HepG2 (cell line): Measurements from ENCODE around the gene MSH3. TPM values are rescaled to one million over a fixed set of nuclear protein-coding genes. Genes with fewer than 3 reads are reported as not detected.

Source experiments
- ARID5B ChIP-seq: IDR thresholded peaks from 2 replicates; pipeline ENCODE4 v1.4.0; 2020; ENCODE audit warnings: mild to moderate bottlenecking, missing genetic modification reagents
- CAMTA2 ChIP-seq: sonication (generic); formaldehyde crosslinking; IDR thresholded peaks from 2 replicates; pipeline ENCODE4 v1.4.0; 2020; ENCODE audit warnings: mild to moderate bottlenecking, missing genetic modification reagents, borderline replicate concordance
- HNF4A ChIP-seq: sonication (generic); formaldehyde crosslinking; IDR thresholded peaks from 2 replicates; pipeline ENCODE4 v1.4.0; 2020; ENCODE audit warnings: missing genetic modification reagents
- HNF4G ChIP-seq, 2 experiments: sonication (generic) in 1 of 2; formaldehyde crosslinking in 1 of 2; IDR thresholded peaks; 2 replicates each; pipeline versions ENCODE4 v1.4.0 to v1.6.1; 2011 to 2020; ENCODE audit warnings: borderline replicate concordance in 2 of 2, low read depth in 2 of 2, mild to moderate bottlenecking in 2 of 2, low read length in 1 of 2, missing genetic modification reagents in 1 of 2, moderate library complexity in 1 of 2
- HOXA5 ChIP-seq: sonication (generic); formaldehyde crosslinking; IDR thresholded peaks from 2 replicates; pipeline ENCODE4 v1.4.0; 2020; ENCODE audit warnings: missing genetic modification reagents
- KAT8 ChIP-seq: IDR thresholded peaks from 2 replicates; pipeline ENCODE4 v1.6.1; 2016; ENCODE audit warnings: missing genetic modification reagents, missing compliant biosample characterization
- MAX ChIP-seq: IDR thresholded peaks from 2 replicates; pipeline ENCODE4 v1.6.1; 2012; ENCODE audit warnings: inconsistent platforms
- NPAS2 ChIP-seq: sonication (generic); formaldehyde crosslinking; IDR thresholded peaks from 2 replicates; pipeline ENCODE4 v1.8.0; 2022; ENCODE audit warnings: mild to moderate bottlenecking, missing genetic modification reagents, borderline replicate concordance
- PAWR ChIP-seq: sonication (generic); formaldehyde crosslinking; IDR thresholded peaks from 2 replicates; pipeline ENCODE4 v1.4.0; 2020; ENCODE audit warnings: missing genetic modification reagents, mild to moderate bottlenecking, borderline replicate concordance
- PHF20 ChIP-seq: sonication (generic); formaldehyde crosslinking; IDR thresholded peaks from 2 replicates; pipeline ENCODE4 v1.5.0; 2020; ENCODE audit warnings: mild to moderate bottlenecking, missing genetic modification reagents
- POLR2G ChIP-seq: fragments of 200-400 bp; formaldehyde crosslinking; IDR thresholded peaks from 2 replicates; pipeline ENCODE4 v1.6.1; 2018; ENCODE audit warnings: mild to moderate bottlenecking, low read depth, low read length, moderate library complexity
- RCOR2 ChIP-seq: IDR thresholded peaks from 2 replicates; pipeline ENCODE4 v1.6.1; 2016; ENCODE audit warnings: missing biosample characterization, missing genetic modification reagents
- REXO4 ChIP-seq: sonication (generic); formaldehyde crosslinking; IDR thresholded peaks from 2 replicates; pipeline ENCODE4 v1.8.0; 2022; ENCODE audit warnings: missing genetic modification reagents, mild to moderate bottlenecking, borderline replicate concordance
- ZBTB4 ChIP-seq: sonication (generic); formaldehyde crosslinking; IDR thresholded peaks from 2 replicates; pipeline ENCODE4 v1.4.0; 2020; ENCODE audit warnings: missing genetic modification reagents, mild to moderate bottlenecking, borderline replicate concordance
- ZMYM4 ChIP-seq: sonication (generic); formaldehyde crosslinking; IDR thresholded peaks from 2 replicates; pipeline ENCODE4 v1.8.1; 2023; ENCODE audit warnings: mild to moderate bottlenecking, missing genetic modification reagents
- ZNF264 ChIP-seq: sonication (generic); formaldehyde crosslinking; IDR thresholded peaks from 2 replicates; pipeline ENCODE4 v1.4.0; 2020; ENCODE audit warnings: missing genetic modification reagents
- ZNF274 ChIP-seq: sonication (generic); formaldehyde crosslinking; IDR thresholded peaks from 2 replicates; pipeline ENCODE4 v1.5.1; 2020; ENCODE audit warnings: mild to moderate bottlenecking, missing genetic modification reagents
- ZNF30 ChIP-seq: sonication (generic); formaldehyde crosslinking; IDR thresholded peaks from 2 replicates; pipeline ENCODE4 v1.5.0; 2020; ENCODE audit warnings: mild to moderate bottlenecking, missing genetic modification reagents
- ZNF331 ChIP-seq: sonication (generic); formaldehyde crosslinking; IDR thresholded peaks from 2 replicates; pipeline ENCODE4 v1.4.0; 2020; ENCODE audit warnings: missing genetic modification reagents
- ZNF337 ChIP-seq: sonication (generic); formaldehyde crosslinking; IDR thresholded peaks from 2 replicates; pipeline ENCODE4 v1.5.1; 2020; ENCODE audit warnings: missing genetic modification reagents, low read depth, mild to moderate bottlenecking, borderline replicate concordance
- ZNF414 ChIP-seq: sonication (generic); formaldehyde crosslinking; IDR thresholded peaks from 2 replicates; pipeline ENCODE4 v1.5.0; 2020; ENCODE audit warnings: missing genetic modification reagents
- ZNF724P ChIP-seq: sonication (generic); formaldehyde crosslinking; IDR thresholded peaks from 2 replicates; pipeline ENCODE4 v1.8.0; 2022; ENCODE audit warnings: missing genetic modification reagents, borderline replicate concordance
- ZNF850 ChIP-seq: sonication (generic); formaldehyde crosslinking; conservative IDR thresholded peaks from 2 replicates; pipeline ENCODE4 v1.9.0; 2021; ENCODE audit warnings: mild to moderate bottlenecking, missing genetic modification reagents
- polyA plus RNA-seq, 8 experiments: library from polyadenylated mRNA; depleted of rRNA in 3 of 8; stranded (reverse) in 7 of 8; unstranded in 1 of 8; fragments of >200 nt; fragmentation: Illumina TruSeq in 4 of 8; extraction: Trizol in 4 of 8; gene quantifications; 2 replicates each; pipeline versions ENCODE4 v1.2.1 to v1.2.3, GENCODE V29; 2011 to 2016; ENCODE audit warnings: low read depth in 4 of 8, missing spikeins in 1 of 8, mixed read lengths in 1 of 8; ENCODE audit not compliant: insufficient read depth in 1 of 8
- total RNA-seq, 5 experiments: library from RNA; depleted of rRNA; stranded (reverse); fragments of >200 nt; fragmentation: Illumina TruSeq; extraction: Trizol; gene quantifications; 2 replicates each; pipeline ENCODE4 v1.2.3, GENCODE V29; 2016; ENCODE audit warnings: low read depth in 1 of 5

The MSH3 gene
- total and polyA plus RNA-seq, 2 of the 13 experiments (the other 11 are each of a cell fraction or from before 2014, with no cell fraction given), result 4.0 to 16.4 TPM

GRCh38 chr5:80607832-80608231, 46.6 kb upstream of the MSH3 start (continued):
- no peak for TF ChIP-seq ZNF337 (CRISPR knock-in tag)
- 0 out of 2 replicates have a peak, but pooled peaks have one; percentile 23 for TF ChIP-seq PHF20 (CRISPR knock-in tag)
- TF ChIP-seq ZNF724P (CRISPR knock-in tag), result no peak
- peak; percentile 36; the same call in 1 of the 2 replicates for TF ChIP-seq RCOR2 (CRISPR knock-in tag)
- peak; percentile 15; the same call in 1 of the 2 replicates for TF ChIP-seq HNF4G (IDR thresholded peaks at IDR 0.05; ENCODE audit: borderline replicate concordance, low read depth, low read length)
- peak; percentile 58; the same call in 1 of the 2 replicates for TF ChIP-seq HNF4G (CRISPR knock-in tag; IDR thresholded peaks at IDR 0.05; ENCODE audit: borderline replicate concordance, low read depth)
- no peak for TF ChIP-seq POLR2G
- 0 out of 2 replicates have a peak, but pooled peaks have one; percentile 29 for TF ChIP-seq ZNF414 (CRISPR knock-in tag)
- no peak for TF ChIP-seq ZNF274 (CRISPR knock-in tag)
- no peak for TF ChIP-seq PAWR (CRISPR knock-in tag)
- no peak for TF ChIP-seq ZNF30 (CRISPR knock-in tag)
- TF ChIP-seq ZNF331 (CRISPR knock-in tag), result 0 out of 2 replicates have a peak, but pooled peaks have one; percentile 52
- no peak for TF ChIP-seq MAX
- TF ChIP-seq ZMYM4 (CRISPR knock-in tag), result peak; percentile 69; the same call in 1 of the 2 replicates
- TF ChIP-seq CAMTA2 (CRISPR knock-in tag), result no peak
- peak; percentile 33; the same call in 1 of the 2 replicates for TF ChIP-seq ARID5B
- no peak for TF ChIP-seq ZNF850 (CRISPR knock-in tag)
- TF ChIP-seq HOXA5 (CRISPR knock-in tag), result no peak
- no peak for TF ChIP-seq ZBTB4 (CRISPR knock-in tag)
- 0 out of 2 replicates have a peak, but pooled peaks have one; percentile 23 for TF ChIP-seq KAT8 (CRISPR knock-in tag)
- 0 out of 2 replicates have a peak, but pooled peaks have one; percentile 64 for TF ChIP-seq ZNF264
- TF ChIP-seq NPAS2 (CRISPR knock-in tag), result no peak
- no peak for TF ChIP-seq REXO4 (CRISPR knock-in tag)
- peak; percentile 85 for TF ChIP-seq HNF4A (CRISPR knock-in tag)
